WTC11 (cell line): ENCODE results near the gene TUBGCP3. TPM values are rescaled to one million over a fixed set of nuclear protein-coding genes. Genes with fewer than 3 reads are reported as not detected.

Source experiments
- ATAC-seq: fragments of 200-7000 bp; cut with Tn5 transposase; 2 replicates; pipeline ENCODE4 v1.10.0; 2021; ENCODE audit warnings: mild to moderate bottlenecking, moderate library complexity
- CTCF ChIA-PET: fragments of 300-600 bp; sonication (Branson Sonifier 250); formaldehyde crosslinking; loops from one replicate; lab custom pipeline; 2021; ENCODE audit warnings: antibody characterized with exemption; lab: Charles Lee
- POLR2A ChIA-PET: fragments of 350-600 bp; sonication (Branson Sonifier 250); formaldehyde crosslinking; loops from one replicate; lab custom pipeline; 2021; ENCODE audit warnings: antibody characterized with exemption; lab: Charles Lee
- DNase-seq: peaks from one replicate; pipeline ENCODE4 v3.0.0; 2021; ENCODE audit warnings: low spot score
- H3K27ac Mint-ChIP-seq: 2 replicates; pipeline ENCODE4 v1.8.0; 2021; ENCODE audit warnings: mixed read lengths
- H3K27me3 Mint-ChIP-seq: 2 replicates; pipeline ENCODE4 v1.8.0; 2021; ENCODE audit warnings: low read depth, mild to moderate bottlenecking, moderate library complexity, mixed read lengths
- H3K36me3 Mint-ChIP-seq: 2 replicates; pipeline ENCODE4 v1.8.0; 2021; ENCODE audit warnings: mixed read lengths
- H3K4me1 Mint-ChIP-seq: 2 replicates; pipeline ENCODE4 v1.8.0; 2022; ENCODE audit warnings: mixed read lengths
- H3K4me3 Mint-ChIP-seq: 2 replicates; pipeline ENCODE4 v1.8.0; 2021; ENCODE audit warnings: mild to moderate bottlenecking, moderate library complexity, mixed read lengths
- H3K9me3 Mint-ChIP-seq: 2 replicates; pipeline ENCODE4 v1.8.0; 2021; ENCODE audit warnings: mixed read lengths
- AFF4 ChIP-seq: sonication (generic); formaldehyde crosslinking; IDR thresholded peaks from 2 replicates; pipeline ENCODE4 v1.8.1; 2023; ENCODE audit warnings: mild to moderate bottlenecking, missing genetic modification reagents, borderline replicate concordance
- AR ChIP-seq: fragments of 250-450 bp; sonication (Bioruptor Pico); IDR thresholded peaks from 2 replicates; pipeline ENCODE4 v1.9.0; 2021; ENCODE audit warnings: mild to moderate bottlenecking
- EMX1 ChIP-seq: fragments of 250-450 bp; sonication (Bioruptor Pico); IDR thresholded peaks from 2 replicates; pipeline ENCODE4 v1.8.0; 2021; ENCODE audit warnings: mild to moderate bottlenecking
- ERG ChIP-seq: fragments of 250-450 bp; sonication (Bioruptor Pico); IDR thresholded peaks from 2 replicates; pipeline ENCODE4 v1.8.0; 2021; ENCODE audit warnings: mild to moderate bottlenecking
- ETV6 ChIP-seq: sonication (generic); formaldehyde crosslinking; IDR thresholded peaks from 2 replicates; pipeline ENCODE4 v1.8.1; 2022; ENCODE audit warnings: mild to moderate bottlenecking, missing genetic modification reagents
- HMGA2 ChIP-seq: fragments of 250-450 bp; sonication (Bioruptor Pico); IDR thresholded peaks from 2 replicates; pipeline ENCODE4 v1.4.0; 2021; ENCODE audit warnings: mild to moderate bottlenecking, moderate library complexity
- IRF1 ChIP-seq: sonication (generic); formaldehyde crosslinking; IDR thresholded peaks from 2 replicates; pipeline ENCODE4 v1.8.0; 2023; ENCODE audit warnings: missing genetic modification reagents
- JAZF1 ChIP-seq: fragments of 250-450 bp; sonication (Bioruptor Pico); IDR thresholded peaks from 2 replicates; pipeline ENCODE4 v1.9.0; 2021; ENCODE audit warnings: moderate library complexity, mild to moderate bottlenecking, inconsistent platforms
- NFE2L1 ChIP-seq: sonication (generic); formaldehyde crosslinking; IDR thresholded peaks from 2 replicates; pipeline ENCODE4 v1.8.1; 2023; ENCODE audit warnings: missing genetic modification reagents
- PRDM15 ChIP-seq: sonication (generic); formaldehyde crosslinking; IDR thresholded peaks from 2 replicates; pipeline ENCODE4 v1.8.0; 2022; ENCODE audit warnings: missing genetic modification reagents
- TEAD4 ChIP-seq: sonication (generic); formaldehyde crosslinking; IDR thresholded peaks from 2 replicates; pipeline ENCODE4 v1.8.0; 2022; ENCODE audit warnings: mild to moderate bottlenecking, missing genetic modification reagents
- TP53 ChIP-seq: sonication (generic); formaldehyde crosslinking; IDR thresholded peaks from 2 replicates; pipeline ENCODE4 v1.8.1; 2023; ENCODE audit warnings: mild to moderate bottlenecking, missing genetic modification reagents
- USF2 ChIP-seq: sonication (generic); formaldehyde crosslinking; IDR thresholded peaks from 2 replicates; pipeline ENCODE4 v1.8.1; 2023; ENCODE audit warnings: mild to moderate bottlenecking, missing genetic modification reagents, moderate library complexity
- ZBTB21 ChIP-seq: sonication (generic); formaldehyde crosslinking; IDR thresholded peaks from 2 replicates; pipeline ENCODE4 v1.8.1; 2023; ENCODE audit warnings: mild to moderate bottlenecking, missing genetic modification reagents, borderline replicate concordance
- ZNF138 ChIP-seq: sonication (generic); formaldehyde crosslinking; conservative IDR thresholded peaks from 2 replicates; pipeline ENCODE4 v1.8.1; 2022; ENCODE audit warnings: mild to moderate bottlenecking, moderate library complexity, missing genetic modification reagents
- ZNF532 ChIP-seq: fragments of 250-450 bp; sonication (Bioruptor Pico); IDR thresholded peaks from 2 replicates; pipeline ENCODE4 v1.9.0; 2021; ENCODE audit warnings: mild to moderate bottlenecking, borderline replicate concordance
- ZSCAN18 ChIP-seq: fragments of 250-450 bp; sonication (Bioruptor Pico); IDR thresholded peaks from 2 replicates; pipeline ENCODE4 v2.1.2; 2022; ENCODE audit warnings: mild to moderate bottlenecking, moderate library complexity
- total RNA-seq: library from RNA; stranded (reverse); gene quantifications from 3 replicates; pipeline ENCODE4 v1.2.3, GENCODE V29; 2021

Gene TUBGCP3
- total RNA-seq, 1 experiment from 2014 or later = 29.9 TPM

- ATAC-seq (no peak), DNase-seq (no peak)
- Mint-ChIP-seq H3K27me3 (peaks cover 12% of the 10 kb centered on the region), H3K4me3 (no peak overlapping the region), H3K4me1 (peaks cover 10% of the 10 kb centered on the region), H3K36me3 (no peaks in the 10 kb centered on the region), H3K27ac (no peak overlapping the region), H3K9me3 (no peaks in the 10 kb centered on the region)
- ChIA-PET POLR2A (no interaction called here), CTCF (no interaction called here)
- TF ChIP-seq PRDM15 (CRISPR knock-in tag) = no peak
- TF ChIP-seq ZSCAN18 (CRISPR knock-in tag) = no peak
- no peak for TF ChIP-seq TP53 (CRISPR knock-in tag)
- TF ChIP-seq AFF4 (CRISPR knock-in tag) = no peak
- TF ChIP-seq ERG = no peak
- TF ChIP-seq NFE2L1 (CRISPR knock-in tag) = no peak
- TF ChIP-seq ETV6 = no peak
- TF ChIP-seq ZBTB21 (CRISPR knock-in tag) = no peak
- no peak for TF ChIP-seq ZNF532 (CRISPR knock-in tag)
- TF ChIP-seq JAZF1 (CRISPR knock-in tag) = no peak
- TF ChIP-seq EMX1 (CRISPR knock-in tag) = no peak
- TF ChIP-seq IRF1 (CRISPR knock-in tag) = no peak
- TF ChIP-seq TEAD4 (CRISPR knock-in tag) = no peak
- TF ChIP-seq ZNF138 (CRISPR knock-in tag) = no peak
- TF ChIP-seq AR (CRISPR knock-in tag) = no peak
- TF ChIP-seq USF2 (CRISPR knock-in tag) = no peak
- no peak for TF ChIP-seq HMGA2 (CRISPR knock-in tag)
Observed at GRCh38 chr13:112446867-112447266, 141.1 kb downstream of the TUBGCP3 start.
